KOPT-K1 (cell line): ENCODE data around the gene IKZF5.
A peak's percentile ranks its signal among the peaks of the same experiment; 100 is the strongest.

ENCODE experiments used
- H3K27ac ChIP-seq: fragments of 200-600 bp; sonication (generic); 2 replicates; pipeline ENCODE4 v1.5.1; 2016; ENCODE audit warnings: antibody characterized with exemption, mild to moderate bottlenecking, low read depth, low read length; ENCODE audit not compliant: poor library complexity, severe bottlenecking
- H3K36me3 ChIP-seq: fragments of 200-600 bp; sonication (generic); 2 replicates; pipeline ENCODE4 v1.5.1; 2017; ENCODE audit warnings: antibody characterized with exemption, mild to moderate bottlenecking, low read length, moderate library complexity; ENCODE audit not compliant: insufficient read depth
- H3K9me3 ChIP-seq: fragments of 200-600 bp; sonication (generic); 2 replicates; pipeline ENCODE4 v1.5.1; 2017; ENCODE audit warnings: antibody characterized with exemption, low read length, mild to moderate bottlenecking; ENCODE audit not compliant: insufficient read depth, poor library complexity, severe bottlenecking

Gene IKZF5

GRCh38 chr10:123021517-123021916, 12.9 kb upstream of the IKZF5 start:
- no peaks in the 10 kb centered on the region for H3K9me3 ChIP-seq
- H3K36me3 ChIP-seq: no peaks in the 10 kb centered on the region
- H3K27ac ChIP-seq: no peak overlapping the region

- Histone ChIP-seq H3K36me3 (no peaks in the 10 kb centered on the region), H3K27ac (no peak overlapping the region)
Observed at GRCh38 chr10:123019941-123020703, 11.5 kb upstream of the IKZF5 start.

GRCh38 chr10:123019264-123019663, 10.7 kb upstream of the IKZF5 start:
- H3K27ac ChIP-seq: no peak overlapping the region
- H3K9me3 ChIP-seq: no peaks in the 10 kb centered on the region
- H3K36me3 ChIP-seq: no peaks in the 10 kb centered on the region

More at GRCh38 chr10:123019941-123020703, 11.5 kb upstream of the IKZF5 start:
- H3K9me3 ChIP-seq: no peaks in the 10 kb centered on the region

GRCh38 chr10:123018531-123018930, 9.9 kb upstream of the IKZF5 start:
- no peaks in the 10 kb centered on the region for H3K9me3 ChIP-seq
- no peak overlapping the region for H3K27ac ChIP-seq
- no peaks in the 10 kb centered on the region for H3K36me3 ChIP-seq

- Histone ChIP-seq H3K36me3 (no peaks in the 10 kb centered on the region), H3K27ac (no peak overlapping the region), H3K9me3 (no peaks in the 10 kb centered on the region)
Observed at GRCh38 chr10:123017421-123018165, 9.0 kb upstream of the IKZF5 start.

- H3K27ac ChIP-seq: no peak overlapping the region
- H3K36me3 ChIP-seq: no peaks in the 10 kb centered on the region
- no peaks in the 10 kb centered on the region for H3K9me3 ChIP-seq
Observed at GRCh38 chr10:123016228-123016627, 7.6 kb upstream of the IKZF5 start.

- H3K27ac ChIP-seq: no peak overlapping the region
- no peaks in the 10 kb centered on the region for H3K9me3 ChIP-seq
- H3K36me3 ChIP-seq: no peaks in the 10 kb centered on the region
Observed at GRCh38 chr10:123014772-123015171, 6.2 kb upstream of the IKZF5 start.

GRCh38 chr10:123013456-123014419, 5.1 kb upstream of the IKZF5 start:
- Histone ChIP-seq H3K9me3 (no peaks in the 10 kb centered on the region), H3K27ac (no peak overlapping the region), H3K36me3 (no peaks in the 10 kb centered on the region)

- Histone ChIP-seq H3K27ac (no peak overlapping the region), H3K36me3 (no peaks in the 10 kb centered on the region), H3K9me3 (no peaks in the 10 kb centered on the region)
Observed at GRCh38 chr10:123011987-123012386, 3.4 kb upstream of the IKZF5 start.

GRCh38 chr10:123009105-123009820, 668 bp upstream of the IKZF5 start:
- Histone ChIP-seq H3K9me3 (no peaks in the 10 kb centered on the region), H3K27ac (peak overlapping the region; percentile 64), H3K36me3 (peaks cover 5% of the 10 kb centered on the region; the same call in 1 of the 2 replicates)

- peak overlapping the region; percentile 70 for H3K27ac ChIP-seq
- no peaks in the 10 kb centered on the region for H3K9me3 ChIP-seq
- peaks cover 5% of the 10 kb centered on the region; the same call in 1 of the 2 replicates for H3K36me3 ChIP-seq
Observed at GRCh38 chr10:123007558-123008354, 839 bp downstream of the IKZF5 start.

GRCh38 chr10:123004298-123004697, 4.3 kb downstream of the IKZF5 start:
- Histone ChIP-seq H3K27ac (no peak overlapping the region), H3K9me3 (no peaks in the 10 kb centered on the region), H3K36me3 (peaks cover 5% of the 10 kb centered on the region; the same call in 1 of the 2 replicates)

- H3K36me3 ChIP-seq: peaks cover 27% of the 10 kb centered on the region
- no peaks in the 10 kb centered on the region for H3K9me3 ChIP-seq
Observed at GRCh38 chr10:123001370-123001769, 7.2 kb downstream of the IKZF5 start.

GRCh38 chr10:123000155-123000554, 8.4 kb downstream of the IKZF5 start:
- Histone ChIP-seq H3K36me3 (peaks cover 34% of the 10 kb centered on the region), H3K9me3 (no peaks in the 10 kb centered on the region), H3K27ac (no peak overlapping the region)

More at GRCh38 chr10:123001370-123001769, 7.2 kb downstream of the IKZF5 start:
- no peak overlapping the region for H3K27ac ChIP-seq
